Nucleus accumbens (tissue), 56 donors: Measurements from ENCODE around the gene ERICH3.
A peak's percentile ranks its signal among the peaks of the same experiment; 100 is the strongest.

ENCODE experiments used
- DNase-seq, 56 donors: peaks; one replicate each; lab custom pipeline; 2025; lab: John Stamatoyannopoulos, UW

ERICH3 gene, protein sequence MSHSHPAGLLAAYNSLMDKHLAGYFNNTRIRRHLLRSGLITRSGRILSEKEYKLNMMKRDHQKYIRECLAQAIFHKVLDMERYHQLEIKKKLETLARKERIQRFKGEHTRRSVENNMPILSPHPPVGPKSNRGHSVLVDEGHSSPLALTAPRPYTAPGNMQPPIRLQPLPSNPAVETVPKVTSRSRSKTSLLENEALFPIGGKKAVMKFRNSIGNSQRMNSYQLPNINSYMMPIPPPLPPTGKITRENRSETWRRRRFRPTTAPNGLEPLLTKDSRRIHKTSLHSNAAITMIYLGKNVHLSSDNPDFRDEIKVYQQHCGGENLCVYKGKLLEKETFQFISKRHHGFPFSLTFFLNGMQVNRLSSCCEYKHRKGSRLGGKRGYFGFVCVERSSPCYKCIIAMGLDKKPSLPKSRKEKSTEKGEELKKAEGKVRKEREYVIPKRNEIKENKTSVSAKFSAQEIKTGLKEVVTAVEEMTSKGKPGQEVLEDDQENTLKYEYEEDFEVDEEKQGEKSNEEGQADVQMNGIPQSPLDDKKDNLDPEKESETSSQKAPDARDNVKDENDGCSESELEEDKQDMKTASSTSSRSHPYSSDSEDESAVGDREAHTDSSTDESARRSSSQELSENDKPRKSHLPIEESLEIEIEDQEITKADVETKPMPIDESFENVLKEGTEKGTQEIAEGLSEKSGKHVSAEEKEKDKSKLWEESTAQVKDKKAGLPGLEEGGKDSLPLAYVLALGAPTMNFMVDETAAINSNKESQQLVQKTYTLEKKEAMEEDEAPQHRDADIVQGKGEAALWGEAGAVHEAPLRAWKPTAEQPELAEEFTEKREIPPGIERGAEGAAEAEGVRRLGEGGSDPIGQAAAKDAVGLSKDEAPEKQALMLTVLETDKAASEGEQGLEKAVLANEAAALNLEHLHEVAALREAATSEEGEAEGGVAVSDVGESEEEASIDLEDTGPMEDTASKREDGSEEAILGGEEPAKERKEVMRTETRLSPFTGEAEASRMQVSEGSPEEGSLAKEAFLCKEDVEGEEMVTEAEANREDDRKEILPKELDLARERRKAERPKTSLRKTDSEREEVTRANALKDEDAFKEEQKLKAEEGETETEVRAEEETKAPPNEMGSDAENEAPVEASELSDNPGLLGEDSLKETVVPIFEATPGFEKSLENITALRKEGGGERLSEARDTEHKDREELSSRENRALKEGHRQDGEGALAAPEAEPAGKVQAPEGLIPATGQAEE (N-terminal part only)

DNA sequence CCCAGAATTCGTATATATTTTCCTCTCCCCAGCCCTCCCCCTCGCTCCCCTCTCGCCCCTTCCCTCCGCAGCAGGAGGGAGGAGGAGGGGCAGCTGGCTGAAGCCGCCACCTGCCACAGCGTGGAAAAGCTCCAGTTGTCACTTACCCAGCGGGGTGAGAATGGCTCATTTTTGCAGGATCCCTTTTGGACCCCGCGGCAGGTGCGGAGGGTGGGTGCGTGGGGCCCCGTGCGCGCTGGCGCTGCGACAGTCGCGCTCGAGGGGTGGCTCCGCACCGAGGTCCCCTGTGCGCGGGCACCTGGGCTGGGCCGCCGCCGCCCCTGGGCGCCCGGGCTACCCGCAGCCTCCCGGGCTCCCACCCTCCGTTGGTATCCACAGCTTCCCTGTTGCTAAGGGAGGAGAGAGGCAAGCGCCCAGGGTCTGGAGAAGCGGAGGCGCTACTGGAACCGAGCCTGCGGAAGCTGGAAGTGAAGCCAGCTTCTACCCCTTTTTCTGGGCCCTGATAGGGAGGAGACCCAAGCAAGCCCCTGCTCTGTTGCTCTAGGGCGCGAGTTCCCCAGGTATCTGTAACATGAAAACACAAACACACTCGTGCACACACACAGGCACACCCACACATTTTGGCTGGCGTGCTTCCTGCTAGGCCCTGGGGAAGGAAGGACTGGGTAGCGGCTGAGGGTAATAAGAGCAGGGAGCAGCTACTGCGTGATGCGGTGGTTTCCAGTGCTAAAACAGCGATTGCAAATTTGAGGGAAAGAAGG, at the start of gene ERICH3:
ERICH3 (minus strand) TSS at position 442 of the 761 bp plus-strand sequence; CDS start at position 169, 273 bp downstream.
- peak in 35 of 56 donors; percentile 1 to 70 (median 44) for DNase-seq

DNA sequence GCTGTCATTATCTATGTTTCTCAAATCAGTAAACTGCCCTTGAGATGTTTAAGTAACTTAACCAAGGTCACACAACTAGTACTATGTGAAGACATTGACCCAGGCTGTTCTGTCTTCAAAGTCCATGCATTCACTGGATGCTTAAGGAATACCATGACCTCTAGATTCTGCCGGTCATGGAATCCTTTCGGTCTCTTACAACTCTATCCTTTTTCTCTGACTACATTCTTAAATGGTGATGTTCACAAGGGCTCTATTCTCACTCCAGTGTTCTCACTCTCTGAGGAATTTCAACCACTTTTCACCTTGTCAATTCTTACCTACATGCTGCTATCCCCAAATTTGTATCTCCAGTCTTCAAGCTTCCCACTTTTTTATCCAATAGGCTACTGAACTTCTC, 44.0 kb upstream of the ERICH3 start:
- DNase-seq, result no peak

- no peak for DNase-seq
Measured at GRCh38 chr1:74716822-74717221, 43.2 kb upstream of the ERICH3 start.

DNA sequence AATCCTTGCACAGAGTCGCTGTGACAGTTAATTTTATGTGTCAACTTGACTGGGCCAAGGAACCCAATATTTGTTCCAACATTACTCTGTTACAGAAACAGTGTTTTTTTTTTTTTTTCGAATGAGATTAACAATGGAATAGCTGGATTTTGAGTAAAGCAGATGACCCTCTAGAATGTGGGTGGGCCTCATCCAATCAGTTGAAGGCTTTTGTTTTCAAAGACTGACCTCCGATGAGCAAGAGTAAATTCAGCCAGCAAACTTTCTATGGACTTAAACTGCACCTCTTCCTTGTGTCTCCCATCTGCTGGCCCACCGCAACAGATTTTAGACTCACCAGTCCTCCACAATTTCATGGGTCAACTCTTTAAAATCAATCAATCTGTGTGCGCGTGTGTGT, 42.2 kb upstream of the ERICH3 start:
- no peak for DNase-seq

DNA sequence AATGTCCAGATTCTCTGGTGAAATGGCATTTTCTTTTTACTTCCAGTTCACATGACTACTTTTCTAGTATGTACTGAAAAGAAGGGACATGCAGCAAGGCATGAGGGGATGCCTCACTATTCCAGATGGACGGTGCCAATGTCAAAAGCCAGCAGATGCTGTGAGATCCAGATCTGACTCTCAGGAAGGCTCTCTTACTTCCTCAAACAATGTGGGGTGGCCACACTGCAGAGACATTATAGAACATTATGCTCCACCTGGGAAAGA, 41.6 kb upstream of the ERICH3 start:
- no peak for DNase-seq

- no peak for DNase-seq
Measured at GRCh38 chr1:74714429-74715235, 41.0 kb upstream of the ERICH3 start.

- DNase-seq, result no peak
Measured at GRCh38 chr1:74713849-74714248, 40.3 kb upstream of the ERICH3 start.

- no peak for DNase-seq
Measured at GRCh38 chr1:74712881-74713280, 39.3 kb upstream of the ERICH3 start.

DNA sequence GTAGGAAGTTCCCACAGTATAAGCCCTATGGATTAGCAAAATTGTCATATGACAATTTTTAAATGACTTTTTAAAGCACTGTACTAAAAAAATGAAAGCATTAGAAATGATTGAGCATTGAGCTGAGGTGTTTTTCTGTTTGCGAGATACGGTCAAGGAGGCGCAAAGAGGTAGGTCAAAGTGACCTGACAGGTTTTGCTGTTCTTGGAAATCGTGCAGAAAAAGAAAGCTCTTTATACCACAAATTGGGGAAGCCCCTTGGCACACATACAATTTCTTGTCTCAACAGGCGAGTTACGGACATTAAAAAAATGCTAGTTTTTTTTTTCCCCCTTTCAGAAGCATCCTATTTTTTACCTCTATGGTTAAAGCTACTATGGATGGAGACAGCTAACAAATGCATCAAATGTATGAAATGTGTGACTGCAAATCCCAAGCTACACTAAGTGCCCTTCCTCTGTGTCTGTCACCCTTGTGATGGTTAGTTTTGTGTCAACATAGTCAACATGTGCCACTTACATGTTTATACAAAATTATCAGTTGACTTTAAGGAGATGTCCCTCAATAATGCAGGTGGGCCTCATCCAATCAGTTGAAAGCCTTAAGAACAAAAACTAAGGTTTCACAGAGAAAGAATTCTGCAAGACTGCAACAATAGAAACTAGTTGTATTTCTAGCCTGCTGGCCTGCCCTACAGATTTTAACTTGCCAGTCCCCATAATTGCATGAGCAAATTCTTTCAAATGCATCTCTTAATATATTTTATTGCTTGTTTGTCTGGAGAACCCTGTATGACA, 30.0 kb upstream of the ERICH3 start:
- DNase-seq, result no peak

DNA sequence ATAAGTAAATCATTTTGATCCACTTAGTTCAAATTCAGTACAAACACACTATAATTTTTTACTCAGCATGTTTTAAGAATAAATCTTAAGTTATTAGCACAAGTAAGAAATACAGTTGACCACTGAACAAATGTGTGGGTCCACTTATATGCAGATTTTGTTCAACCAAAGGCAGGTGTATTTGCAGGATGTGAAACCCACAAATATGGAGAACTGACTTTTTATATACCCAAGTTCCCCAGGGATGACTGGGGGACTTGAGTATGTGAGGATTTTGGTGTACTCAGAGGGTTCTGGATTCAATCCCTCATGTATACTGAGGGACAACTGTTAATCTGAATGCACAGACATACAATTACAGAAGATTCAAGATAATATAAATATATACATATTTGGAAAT, 25.7 kb upstream of the ERICH3 start:
- no peak for DNase-seq

- DNase-seq, result no peak
Measured at GRCh38 chr1:74697832-74698231, 24.2 kb upstream of the ERICH3 start.

DNA sequence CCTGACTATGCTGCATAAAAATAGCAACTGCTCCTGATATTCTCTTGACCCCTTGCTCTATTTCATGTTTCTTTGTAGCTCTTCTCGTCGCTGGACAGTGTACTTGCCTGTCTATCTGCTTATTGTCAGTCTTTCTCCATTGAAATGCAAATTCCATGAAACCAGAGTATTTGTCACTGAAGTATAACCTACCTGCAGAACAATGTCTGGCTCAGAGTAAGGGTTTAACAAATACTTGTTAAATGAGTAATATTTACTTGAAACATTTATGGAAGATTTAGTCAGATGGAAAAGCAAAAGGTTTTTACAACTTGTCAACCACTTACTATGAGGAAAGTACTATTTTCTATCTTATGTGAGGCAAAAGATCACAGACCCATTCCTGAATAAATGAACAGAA, 19.9 kb upstream of the ERICH3 start:
- no peak for DNase-seq

- no peak for DNase-seq
Measured at GRCh38 chr1:74690909-74691308, 17.3 kb upstream of the ERICH3 start.

DNA sequence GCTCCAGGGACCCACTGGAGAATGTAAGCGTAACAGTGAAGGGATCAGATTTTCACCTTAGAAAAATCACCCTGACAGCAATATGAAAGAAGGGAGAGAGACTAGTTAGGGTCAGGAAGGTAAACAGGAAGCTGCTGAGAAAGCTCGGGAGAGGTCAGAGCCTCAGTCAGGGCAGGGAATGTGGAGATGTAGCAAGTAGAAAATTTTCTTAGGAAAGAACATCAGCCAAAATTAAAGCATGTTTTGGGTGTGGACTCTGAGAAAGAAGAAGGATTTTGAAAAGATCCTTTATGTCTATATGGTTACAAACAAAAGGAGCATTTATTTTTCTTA, 16.7 kb upstream of the ERICH3 start:
- DNase-seq, result no peak

- peak in 26 of 56 donors; percentile 0 to 70 (median 14) for DNase-seq
Measured at GRCh38 chr1:74689621-74690363, 16.2 kb upstream of the ERICH3 start.

- DNase-seq, result no peak
Measured at GRCh38 chr1:74686928-74687327, 13.3 kb upstream of the ERICH3 start.

- DNase-seq, result peak in 3 of 56 donors; percentile 1 to 7 (median 4)
Measured at GRCh38 chr1:74684301-74684700, 10.7 kb upstream of the ERICH3 start.

DNA sequence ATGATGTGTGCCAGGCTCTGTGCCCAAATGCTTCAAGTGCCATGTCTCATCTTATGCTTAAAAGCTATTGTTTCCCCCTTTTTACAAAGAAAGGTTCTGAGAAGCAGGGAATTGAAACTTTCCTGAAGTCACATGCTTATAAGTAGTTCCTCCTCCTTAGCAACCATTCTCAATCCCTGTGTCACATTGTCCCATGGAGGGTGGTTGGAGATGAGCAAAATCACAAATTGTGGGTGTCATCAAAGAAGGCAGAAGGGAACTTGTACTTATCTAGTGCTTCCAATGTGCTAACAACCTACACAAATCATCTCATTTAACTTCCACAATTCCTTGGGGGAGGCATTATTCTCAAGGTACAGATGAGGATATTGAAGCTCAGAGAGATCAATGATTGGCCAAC, 10.1 kb upstream of the ERICH3 start:
- DNase-seq, result peak in 2 of 56 donors; percentile 7 to 19
